SK-N-SH treated with all-trans-retinoic acid at 6 μM for 48 hours (cell line): ENCODE data around the gene POLR3G.

Experiments
- ATAC-seq: fragments of 200-7000 bp; cut with Tn5 transposase; 3 replicates; pipeline ENCODE4 v1.9.1; 2020; ENCODE audit warnings: mild to moderate bottlenecking, moderate library complexity
- CSDC2 ChIP-seq: fragments of 250-450 bp; sonication (Bioruptor Pico); IDR thresholded peaks from 2 replicates; pipeline ENCODE4 v1.5.0; 2020; ENCODE audit warnings: mild to moderate bottlenecking, moderate library complexity
- ESRRG ChIP-seq: fragments of 250-450 bp; sonication (Bioruptor Pico); IDR thresholded peaks from 2 replicates; pipeline ENCODE4 v1.6.1; 2021; ENCODE audit warnings: mild to moderate bottlenecking
- GLIS3 ChIP-seq: fragments of 250-450 bp; sonication (Bioruptor Pico); IDR thresholded peaks from 2 replicates; pipeline ENCODE4 v1.5.0; 2020; ENCODE audit warnings: mild to moderate bottlenecking, moderate library complexity
- OSR1 ChIP-seq: fragments of 250-450 bp; sonication (Bioruptor Pico); IDR thresholded peaks from 2 replicates; pipeline ENCODE4 v1.8.0; 2022; ENCODE audit warnings: moderate library complexity, mild to moderate bottlenecking, inconsistent platforms
- PPARA ChIP-seq: fragments of 250-450 bp; sonication (Bioruptor Pico); IDR thresholded peaks from 2 replicates; pipeline ENCODE4 v1.5.0; 2020; ENCODE audit warnings: mild to moderate bottlenecking, borderline replicate concordance
- RARB ChIP-seq: fragments of 250-450 bp; sonication (Bioruptor Pico); IDR thresholded peaks from 2 replicates; pipeline ENCODE4 v1.8.0; 2021; ENCODE audit warnings: mild to moderate bottlenecking, moderate library complexity
- SNAI2 ChIP-seq: fragments of 250-450 bp; sonication (Bioruptor Pico); IDR thresholded peaks from 2 replicates; pipeline ENCODE4 v1.5.0; 2020; ENCODE audit warnings: mild to moderate bottlenecking, moderate library complexity
- TCF4 ChIP-seq: fragments of 250-450 bp; sonication (Bioruptor Pico); IDR thresholded peaks from 2 replicates; pipeline ENCODE4 v1.8.0; 2021; ENCODE audit warnings: mild to moderate bottlenecking, moderate library complexity, borderline replicate concordance
- TOX ChIP-seq: fragments of 250-450 bp; sonication (Bioruptor Pico); IDR thresholded peaks from 2 replicates; pipeline ENCODE4 v1.8.0; 2021; ENCODE audit warnings: mild to moderate bottlenecking, moderate library complexity, borderline replicate concordance
- TSHZ2 ChIP-seq: fragments of 250-450 bp; sonication (Bioruptor Pico); IDR thresholded peaks from 2 replicates; pipeline ENCODE4 v1.5.0; 2020; ENCODE audit warnings: mild to moderate bottlenecking, moderate library complexity
- ZNF565 ChIP-seq: fragments of 450-650 bp; formaldehyde crosslinking; conservative IDR thresholded peaks from 2 replicates; pipeline ENCODE4 v1.5.0; 2020; ENCODE audit warnings: low read depth, mild to moderate bottlenecking, moderate library complexity
- ZNF70 ChIP-seq: fragments of 450-650 bp; formaldehyde crosslinking; IDR thresholded peaks from 2 replicates; pipeline ENCODE4 v1.5.0; 2020; ENCODE audit warnings: mild to moderate bottlenecking, moderate library complexity
- ZNF8 ChIP-seq: fragments of 450-650 bp; formaldehyde crosslinking; IDR thresholded peaks from 2 replicates; pipeline ENCODE4 v1.5.0; 2020; ENCODE audit warnings: mild to moderate bottlenecking, moderate library complexity
- TF ChIP-seq, protein P1 (sequence below): fragments of 250-450 bp; sonication (Bioruptor Pico); IDR thresholded peaks from 2 replicates; pipeline ENCODE4 v1.8.0; 2021; ENCODE audit warnings: low read depth, mild to moderate bottlenecking, moderate library complexity, borderline replicate concordance
- TF ChIP-seq, protein P2 (sequence below): fragments of 250-450 bp; sonication (Bioruptor Pico); IDR thresholded peaks from 2 replicates; pipeline ENCODE4 v1.5.1; 2021; ENCODE audit warnings: mild to moderate bottlenecking, moderate library complexity
- TF ChIP-seq, protein P3 (sequence below): fragments of 250-450 bp; sonication (Bioruptor Pico); IDR thresholded peaks from 2 replicates; pipeline ENCODE4 v1.8.0; 2020; ENCODE audit warnings: mild to moderate bottlenecking, moderate library complexity, borderline replicate concordance

The POLR3G gene

DNA sequence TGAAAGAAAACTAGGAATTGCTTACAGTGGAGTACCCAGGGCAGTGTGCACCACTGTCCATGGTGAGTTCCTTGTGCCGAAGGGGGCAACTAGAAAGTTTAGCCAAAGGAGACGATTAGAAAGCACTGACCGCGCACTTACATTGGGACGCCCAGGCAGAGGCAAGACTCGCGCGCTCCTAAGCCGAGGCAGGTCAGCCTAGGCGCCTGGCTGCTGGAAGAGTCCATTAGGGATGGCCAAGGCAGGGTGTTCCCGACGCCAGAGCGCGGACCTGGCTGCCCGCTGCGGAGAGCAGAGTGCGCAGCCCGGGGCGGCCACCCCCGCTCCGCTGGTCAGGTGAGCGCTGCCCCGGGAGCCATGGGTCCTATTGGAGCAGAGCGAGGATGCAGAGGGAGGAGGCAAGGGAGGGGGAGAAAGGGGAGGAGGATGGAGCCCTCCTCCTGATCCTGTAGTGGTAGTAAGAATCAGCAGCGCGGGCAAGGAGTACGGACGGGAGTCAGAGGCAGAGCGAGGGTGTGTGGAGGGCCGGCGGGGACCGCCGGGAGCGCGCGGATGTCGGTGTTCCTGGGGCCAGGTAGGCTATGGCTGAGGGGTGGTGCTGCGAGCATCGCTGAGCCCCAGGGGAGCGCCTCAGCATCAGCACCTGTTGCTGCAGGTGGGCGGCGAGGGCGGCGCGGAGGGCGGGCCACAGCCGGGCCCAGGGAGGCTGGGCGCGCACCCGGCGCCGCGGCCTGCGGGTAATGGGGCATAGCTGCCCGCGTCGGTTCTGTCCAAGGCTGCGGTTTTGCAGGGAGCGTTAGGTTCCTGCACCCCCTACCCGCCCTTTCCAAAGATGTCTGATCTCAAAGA, 83.9 kb downstream of the POLR3G start, which contains the start of gene ADGRV1:
Gene ADGRV1, plus strand, starts transcription at position 454 of the 849 bp plus-strand sequence. Its CDS starts 99 bp downstream, at position 553.
- peak; percentile 97 for ATAC-seq
- no peak for TF ChIP-seq ZNF8 (CRISPR knock-in tag)
- TF ChIP-seq OSR1 (CRISPR knock-in tag), result no peak
- TF ChIP-seq, protein P1, sequence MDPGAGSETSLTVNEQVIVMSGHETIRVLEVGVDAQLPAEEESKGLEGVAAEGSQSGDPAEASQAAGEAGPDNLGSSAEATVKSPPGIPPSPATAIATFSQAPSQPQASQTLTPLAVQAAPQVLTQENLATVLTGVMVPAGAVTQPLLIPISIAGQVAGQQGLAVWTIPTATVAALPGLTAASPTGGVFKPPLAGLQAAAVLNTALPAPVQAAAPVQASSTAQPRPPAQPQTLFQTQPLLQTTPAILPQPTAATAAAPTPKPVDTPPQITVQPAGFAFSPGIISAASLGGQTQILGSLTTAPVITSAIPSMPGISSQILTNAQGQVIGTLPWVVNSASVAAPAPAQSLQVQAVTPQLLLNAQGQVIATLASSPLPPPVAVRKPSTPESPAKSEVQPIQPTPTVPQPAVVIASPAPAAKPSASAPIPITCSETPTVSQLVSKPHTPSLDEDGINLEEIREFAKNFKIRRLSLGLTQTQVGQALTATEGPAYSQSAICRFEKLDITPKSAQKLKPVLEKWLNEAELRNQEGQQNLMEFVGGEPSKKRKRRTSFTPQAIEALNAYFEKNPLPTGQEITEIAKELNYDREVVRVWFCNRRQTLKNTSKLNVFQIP, result no peak
- TF ChIP-seq SNAI2 (CRISPR knock-in tag), result no peak
- 0 out of 2 replicates have a peak, but pooled peaks have one; percentile 13 for TF ChIP-seq ZNF565 (CRISPR knock-in tag)
- 0 out of 2 replicates have a peak, but pooled peaks have one; percentile 17 for TF ChIP-seq TSHZ2 (CRISPR knock-in tag)
- no peak; the same call in 1 of the 2 replicates for TF ChIP-seq TCF4 (CRISPR knock-in tag)
- TF ChIP-seq ESRRG (CRISPR knock-in tag), result no peak
- TF ChIP-seq, protein P2, sequence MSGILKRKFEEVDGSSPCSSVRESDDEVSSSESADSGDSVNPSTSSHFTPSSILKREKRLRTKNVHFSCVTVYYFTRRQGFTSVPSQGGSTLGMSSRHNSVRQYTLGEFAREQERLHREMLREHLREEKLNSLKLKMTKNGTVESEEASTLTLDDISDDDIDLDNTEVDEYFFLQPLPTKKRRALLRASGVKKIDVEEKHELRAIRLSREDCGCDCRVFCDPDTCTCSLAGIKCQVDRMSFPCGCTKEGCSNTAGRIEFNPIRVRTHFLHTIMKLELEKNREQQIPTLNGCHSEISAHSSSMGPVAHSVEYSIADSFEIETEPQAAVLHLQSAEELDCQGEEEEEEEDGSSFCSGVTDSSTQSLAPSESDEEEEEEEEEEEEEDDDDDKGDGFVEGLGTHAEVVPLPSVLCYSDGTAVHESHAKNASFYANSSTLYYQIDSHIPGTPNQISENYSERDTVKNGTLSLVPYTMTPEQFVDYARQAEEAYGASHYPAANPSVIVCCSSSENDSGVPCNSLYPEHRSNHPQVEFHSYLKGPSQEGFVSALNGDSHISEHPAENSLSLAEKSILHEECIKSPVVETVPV (CRISPR knock-in tag), result no peak
- 0 out of 2 replicates have a peak, but pooled peaks have one; percentile 10 for TF ChIP-seq ZNF70 (CRISPR knock-in tag)
- TF ChIP-seq, protein P3, sequence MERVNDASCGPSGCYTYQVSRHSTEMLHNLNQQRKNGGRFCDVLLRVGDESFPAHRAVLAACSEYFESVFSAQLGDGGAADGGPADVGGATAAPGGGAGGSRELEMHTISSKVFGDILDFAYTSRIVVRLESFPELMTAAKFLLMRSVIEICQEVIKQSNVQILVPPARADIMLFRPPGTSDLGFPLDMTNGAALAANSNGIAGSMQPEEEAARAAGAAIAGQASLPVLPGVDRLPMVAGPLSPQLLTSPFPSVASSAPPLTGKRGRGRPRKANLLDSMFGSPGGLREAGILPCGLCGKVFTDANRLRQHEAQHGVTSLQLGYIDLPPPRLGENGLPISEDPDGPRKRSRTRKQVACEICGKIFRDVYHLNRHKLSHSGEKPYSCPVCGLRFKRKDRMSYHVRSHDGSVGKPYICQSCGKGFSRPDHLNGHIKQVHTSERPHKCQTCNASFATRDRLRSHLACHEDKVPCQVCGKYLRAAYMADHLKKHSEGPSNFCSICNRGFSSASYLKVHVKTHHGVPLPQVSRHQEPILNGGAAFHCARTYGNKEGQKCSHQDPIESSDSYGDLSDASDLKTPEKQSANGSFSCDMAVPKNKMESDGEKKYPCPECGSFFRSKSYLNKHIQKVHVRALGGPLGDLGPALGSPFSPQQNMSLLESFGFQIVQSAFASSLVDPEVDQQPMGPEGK, result no peak
- TF ChIP-seq PPARA (CRISPR knock-in tag), result no peak

DNA sequence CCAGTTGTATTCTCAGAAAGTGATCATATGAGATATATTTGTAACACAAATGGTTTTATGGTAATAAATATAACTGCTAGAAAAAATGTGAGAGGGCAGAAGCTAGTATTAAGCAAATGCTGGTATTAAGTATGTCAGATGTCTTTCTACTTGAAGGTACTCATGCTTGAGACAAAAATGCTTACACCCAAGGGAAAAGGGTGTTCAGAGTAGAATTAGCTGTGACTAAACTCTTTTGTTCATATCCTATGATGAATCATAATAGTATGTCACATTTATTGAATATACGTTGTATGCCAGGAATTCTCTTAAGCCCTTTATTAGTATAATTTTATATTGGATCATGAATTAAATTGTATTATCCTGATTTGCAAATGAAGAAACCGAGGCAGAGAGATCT, 86.1 kb downstream of the POLR3G start:
- ATAC-seq, result no peak

DNA sequence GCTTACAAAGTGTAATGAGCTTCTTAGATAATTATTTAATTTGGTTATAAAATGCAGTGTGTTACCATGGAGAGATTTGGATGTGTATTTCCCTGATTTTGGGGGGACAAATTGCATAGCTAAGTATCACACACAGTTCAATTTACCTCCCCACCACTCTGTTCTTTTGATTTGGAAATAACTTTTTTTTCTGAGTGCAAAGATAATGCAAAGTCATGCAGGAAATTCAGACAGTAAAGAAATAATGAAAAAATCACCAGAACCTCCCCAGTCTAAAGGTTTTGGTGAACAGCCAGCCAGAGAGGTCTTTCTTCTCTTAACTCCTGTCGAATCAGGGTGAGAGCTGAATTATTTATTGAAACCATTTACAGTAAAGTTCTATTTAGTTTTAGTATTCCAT, 87.1 kb downstream of the POLR3G start:
- TF ChIP-seq CSDC2 (CRISPR knock-in tag) (no peak), GLIS3 (no peak), TSHZ2 (CRISPR knock-in tag) (no peak), ZNF565 (CRISPR knock-in tag) (no peak), RARB (no peak), TOX (CRISPR knock-in tag) (no peak)
- TF ChIP-seq, protein P1, result no peak
- no peak for ATAC-seq

More for the DNA sequence above, 86.1 kb downstream of the POLR3G start:
- TF ChIP-seq ZNF565 (CRISPR knock-in tag) (no peak), TCF4 (CRISPR knock-in tag) (no peak), ESRRG (CRISPR knock-in tag) (no peak), SNAI2 (CRISPR knock-in tag) (no peak)
